CD4-positive, CD25-positive, alpha-beta regulatory T cell (primary cell): ENCODE data around the gene SMAD2. TPM values are rescaled to one million over a fixed set of nuclear protein-coding genes. Genes with fewer than 3 reads are reported as not detected.
A peak's percentile ranks its signal among the peaks of the same experiment; 100 is the strongest.

Experiments
- ATAC-seq, 2 donors: fragments of 150-1000 bp; cut with Tn5 transposase; one replicate each; pipeline ENCODE4 v1.10.0; 2021; ENCODE audit warnings: low read depth in 2 of 2, moderate number of reproducible peaks in 2 of 2, moderate library complexity in 1 of 2
- DNase-seq, 3 donors: peaks; one replicate each; pipeline versions ENCODE4 v3.0.0 to v3.0.0-alpha.2; 2012 to 2022; ENCODE audit warnings: mixed read lengths in 1 of 3
- H3K27ac ChIP-seq: one replicate; pipeline ENCODE4 v1.7.0; 2013; ENCODE audit warnings: mild to moderate bottlenecking, low read length; ENCODE audit not compliant: insufficient read depth, poor library complexity, severe bottlenecking
- H3K27me3 ChIP-seq: one replicate; pipeline ENCODE4 v1.7.0; 2013; ENCODE audit warnings: low read length; ENCODE audit not compliant: control insufficient read depth, insufficient read depth
- H3K36me3 ChIP-seq: one replicate; pipeline ENCODE4 v1.7.0; 2013; ENCODE audit warnings: mild to moderate bottlenecking, low read length, moderate library complexity; ENCODE audit not compliant: control insufficient read depth, insufficient read depth
- H3K4me1 ChIP-seq: 2 replicates; pipeline ENCODE4 v1.7.0; 2013; ENCODE audit warnings: mild to moderate bottlenecking, low read length; ENCODE audit not compliant: insufficient read depth, control insufficient read depth, poor library complexity, severe bottlenecking
- H3K4me3 ChIP-seq: one replicate; pipeline ENCODE4 v1.7.0; 2013; ENCODE audit warnings: low read depth, mild to moderate bottlenecking, low read length, moderate library complexity
- H3K9me3 ChIP-seq, 2 experiments: 1 replicate in 1 of 2; 2 replicates in 1 of 2; pipeline ENCODE4 v1.7.0; 2013; ENCODE audit warnings: low read length in 2 of 2, mild to moderate bottlenecking in 1 of 2, moderate library complexity in 1 of 2; ENCODE audit not compliant: control insufficient read depth in 2 of 2
- H3K27ac Mint-ChIP-seq, 3 donors: one replicate each; pipeline ENCODE4 v1.8.0; 2020 to 2022; ENCODE audit warnings: mild to moderate bottlenecking in 3 of 3, mixed read lengths in 3 of 3, moderate library complexity in 2 of 3
- H3K27me3 Mint-ChIP-seq: one replicate; pipeline ENCODE4 v1.8.0; 2022; ENCODE audit warnings: mild to moderate bottlenecking, mixed read lengths
- H3K36me3 Mint-ChIP-seq: one replicate; pipeline ENCODE4 v1.8.0; 2020; ENCODE audit warnings: mixed read lengths
- H3K4me1 Mint-ChIP-seq, 4 donors: one replicate each; pipeline ENCODE4 v1.8.0; 2020 to 2022; ENCODE audit warnings: mixed read lengths in 4 of 4, mild to moderate bottlenecking in 1 of 4
- H3K4me3 Mint-ChIP-seq, 4 donors: one replicate each; pipeline ENCODE4 v1.8.0; 2020 to 2022; ENCODE audit warnings: mild to moderate bottlenecking in 4 of 4, mixed read lengths in 4 of 4, moderate library complexity in 3 of 4
- H3K9me3 Mint-ChIP-seq, 7 donors: one replicate each; pipeline ENCODE4 v1.8.0; 2020 to 2022; ENCODE audit warnings: mixed read lengths in 7 of 7, mild to moderate bottlenecking in 3 of 7, moderate library complexity in 2 of 7
- polyA plus RNA-seq, 4 donors: library from polyadenylated mRNA; unstranded; fragments of 300-500 nt; fragmentation: Illumina TruSeq; gene quantifications; one replicate each; pipeline ENCODE4 v1.2.3, GENCODE V29; 2021
- total RNA-seq: library from RNA; stranded (reverse); gene quantifications from one replicate; pipeline ENCODE4 v1.2.3, GENCODE V29; 2022

Gene SMAD2
- total and polyA plus RNA-seq, 5 donors from 2014 or later = 78.1 to 115 (median 94.5) TPM

GRCh38 chr18:47915229-47915628 lies 15.2 kb downstream of the SMAD2 start:
- Histone ChIP-seq H3K27me3 (no peaks in the 10 kb centered on the region), H3K36me3 (no peaks in the 10 kb centered on the region), H3K4me1 (peaks cover 45% of the 10 kb centered on the region), H3K4me3 (no peak overlapping the region), H3K27ac (no peak overlapping the region), H3K9me3 (no peaks in the 10 kb centered on the region)
- Mint-ChIP-seq H3K9me3 (no peaks in the 10 kb centered on the region), H3K4me1 (peaks cover 52 to 96% (median 79%) of the 10 kb centered on the region in 4 donors), H3K27me3 (no peaks in the 10 kb centered on the region), H3K36me3 (peaks cover 9% of the 10 kb centered on the region), H3K27ac (peak overlapping the region in 2 of 3 donors; percentile 20 to 37), H3K4me3 (peak overlapping the region in 1 of 4 donors; percentile 11)
- DNase-seq (no peak), ATAC-seq (no peak)

GRCh38 chr18:47912794-47913585 lies 17.5 kb downstream of the SMAD2 start:
- peak overlapping the region in 2 of 3 donors; percentile 39 to 85 for H3K27ac Mint-ChIP-seq
- no peak for DNase-seq
- Histone ChIP-seq H3K27me3 (no peaks in the 10 kb centered on the region), H3K36me3 (no peaks in the 10 kb centered on the region), H3K4me1 (peaks cover 33% of the 10 kb centered on the region), H3K27ac (peak overlapping the region; percentile 55), H3K4me3 (peak overlapping the region; percentile 62), H3K9me3 (no peaks in the 10 kb centered on the region)
- peak overlapping the region; percentile 30 to 56 (median 44) for H3K4me3 Mint-ChIP-seq
- ATAC-seq = no peak
- H3K4me1 Mint-ChIP-seq = peaks cover 54 to 96% (median 73%) of the 10 kb centered on the region in 4 donors
- H3K36me3 Mint-ChIP-seq = peaks cover 10% of the 10 kb centered on the region
- no peaks in the 10 kb centered on the region for H3K27me3 Mint-ChIP-seq
- no peaks in the 10 kb centered on the region for H3K9me3 Mint-ChIP-seq

- H3K4me3 ChIP-seq = peak overlapping the region; percentile 62
- DNase-seq = no peak
- H3K36me3 ChIP-seq = no peaks in the 10 kb centered on the region
- peak; percentile 39 to 48 for ATAC-seq
- peaks cover 15% of the 10 kb centered on the region for H3K36me3 Mint-ChIP-seq
- peaks cover 30% of the 10 kb centered on the region for H3K4me1 ChIP-seq
- peak overlapping the region; percentile 30 to 56 (median 44) for H3K4me3 Mint-ChIP-seq
- no peaks in the 10 kb centered on the region for H3K9me3 Mint-ChIP-seq
- H3K9me3 ChIP-seq = no peaks in the 10 kb centered on the region
- peak overlapping the region; percentile 55 for H3K27ac ChIP-seq
- no peaks in the 10 kb centered on the region for H3K27me3 Mint-ChIP-seq
- H3K27ac Mint-ChIP-seq = peak overlapping the region; percentile 39 to 97 (median 85)
- peaks cover 53 to 96% (median 69%) of the 10 kb centered on the region in 4 donors for H3K4me1 Mint-ChIP-seq
- no peaks in the 10 kb centered on the region for H3K27me3 ChIP-seq
These were observed 18.1 kb downstream of the SMAD2 start for GRCh38 chr18:47912343-47912742.

GRCh38 chr18:47911877-47912276 lies 18.6 kb downstream of the SMAD2 start:
- peak overlapping the region; percentile 39 to 97 (median 85) for H3K27ac Mint-ChIP-seq
- H3K36me3 Mint-ChIP-seq = peaks cover 19% of the 10 kb centered on the region
- DNase-seq (peak in 2 of 3 donors; percentile 20 to 55), ATAC-seq (peak; percentile 71 to 72)
- H3K9me3 ChIP-seq = no peaks in the 10 kb centered on the region
- H3K27me3 Mint-ChIP-seq = no peaks in the 10 kb centered on the region
- peak overlapping the region; percentile 55 for H3K27ac ChIP-seq
- no peaks in the 10 kb centered on the region for H3K27me3 ChIP-seq
- peaks cover 57 to 96% (median 69%) of the 10 kb centered on the region in 4 donors for H3K4me1 Mint-ChIP-seq
- peak overlapping the region; percentile 30 to 56 (median 44) for H3K4me3 Mint-ChIP-seq
- H3K4me1 ChIP-seq = peaks cover 30% of the 10 kb centered on the region
- H3K4me3 ChIP-seq = peak overlapping the region; percentile 62
- H3K36me3 ChIP-seq = no peaks in the 10 kb centered on the region
- H3K9me3 Mint-ChIP-seq = peaks cover 0 to 4% (median 0%) of the 10 kb centered on the region in 7 donors

GRCh38 chr18:47909484-47909883 lies 21.0 kb downstream of the SMAD2 start:
- Histone ChIP-seq H3K27ac (no peak overlapping the region), H3K27me3 (no peaks in the 10 kb centered on the region), H3K4me1 (peaks cover 30% of the 10 kb centered on the region), H3K4me3 (no peak overlapping the region), H3K9me3 (peaks cover 6 to 8% of the 10 kb centered on the region in 2 experiments), H3K36me3 (peaks cover 5% of the 10 kb centered on the region)
- H3K4me3 Mint-ChIP-seq = no peak overlapping the region
- no peaks in the 10 kb centered on the region for H3K27me3 Mint-ChIP-seq
- H3K9me3 Mint-ChIP-seq = peaks cover 0 to 19% (median 3%) of the 10 kb centered on the region in 7 donors
- H3K27ac Mint-ChIP-seq = peak overlapping the region in 2 of 3 donors; percentile 5 to 85
- ATAC-seq = no peak
- DNase-seq = no peak
- peaks cover 33% of the 10 kb centered on the region for H3K36me3 Mint-ChIP-seq
- peaks cover 57 to 93% (median 69%) of the 10 kb centered on the region in 4 donors for H3K4me1 Mint-ChIP-seq

- H3K9me3 Mint-ChIP-seq = peaks cover 0 to 23% (median 3%) of the 10 kb centered on the region in 7 donors
- Histone ChIP-seq H3K27me3 (no peaks in the 10 kb centered on the region), H3K4me3 (no peak overlapping the region), H3K27ac (no peak overlapping the region), H3K36me3 (peaks cover 5% of the 10 kb centered on the region), H3K4me1 (peaks cover 28% of the 10 kb centered on the region), H3K9me3 (peaks cover 9 to 17% of the 10 kb centered on the region in 2 experiments)
- H3K27ac Mint-ChIP-seq = peak overlapping the region in 2 of 3 donors; percentile 54 to 85
- ATAC-seq = no peak
- H3K36me3 Mint-ChIP-seq = peaks cover 37% of the 10 kb centered on the region
- no peak for DNase-seq
- no peaks in the 10 kb centered on the region for H3K27me3 Mint-ChIP-seq
- no peak overlapping the region for H3K4me3 Mint-ChIP-seq
- H3K4me1 Mint-ChIP-seq = peaks cover 48 to 91% (median 62%) of the 10 kb centered on the region in 4 donors
These were observed 21.9 kb downstream of the SMAD2 start for GRCh38 chr18:47908592-47908991.

GRCh38 chr18:47906408-47906807 lies 24.1 kb downstream of the SMAD2 start:
- Mint-ChIP-seq H3K27ac (no peak overlapping the region), H3K9me3 (peaks cover 0 to 27% (median 6%) of the 10 kb centered on the region in 7 donors), H3K4me1 (peaks cover 41 to 91% (median 62%) of the 10 kb centered on the region in 4 donors), H3K36me3 (peaks cover 40% of the 10 kb centered on the region), H3K4me3 (no peak overlapping the region), H3K27me3 (no peaks in the 10 kb centered on the region)
- Histone ChIP-seq H3K27ac (no peak overlapping the region), H3K9me3 (peaks cover 9 to 24% of the 10 kb centered on the region in 2 experiments), H3K4me3 (no peak overlapping the region), H3K36me3 (peaks cover 5% of the 10 kb centered on the region), H3K4me1 (peaks cover 20% of the 10 kb centered on the region), H3K27me3 (no peaks in the 10 kb centered on the region)
- ATAC-seq (no peak), DNase-seq (no peak)
